Pons (tissue), 1 donor: ENCODE results near the gene CAMK1.
"Not testable (repeated sequence)": the region's sequence is repeated elsewhere in the genome, so short reads cannot be mapped to it uniquely, and the experiment has no call there.

Experiments
- DNase-seq: peaks from one replicate; pipeline ENCODE4 v3.0.0-alpha.2; 2016; ENCODE audit warnings: low spot score

CAMK1 gene

GRCh38 chr3:9771007-9771406 is 1.3 kb upstream of the CAMK1 start:
- DNase-seq: not testable (repeated sequence)

- DNase-seq: peak; percentile 60
Measured at GRCh38 chr3:9770276-9770812, 597 bp upstream of the CAMK1 start.

- no peak for DNase-seq
Measured at GRCh38 chr3:9769012-9769411, 735 bp downstream of the CAMK1 start.

GRCh38 chr3:9768141-9768775 is 1.5 kb downstream of the CAMK1 start:
- DNase-seq: no peak

- DNase-seq: no peak
Measured at GRCh38 chr3:9767418-9767817, 2.3 kb downstream of the CAMK1 start.

GRCh38 chr3:9765865-9766264 is 3.9 kb downstream of the CAMK1 start:
- DNase-seq: no peak

GRCh38 chr3:9762871-9763270 is 6.9 kb downstream of the CAMK1 start:
- no peak for DNase-seq

- no peak for DNase-seq
Measured at GRCh38 chr3:9761919-9762318, 7.8 kb downstream of the CAMK1 start.

GRCh38 chr3:9760779-9761505 is 8.8 kb downstream of the CAMK1 start:
- DNase-seq: no peak

- DNase-seq: no peak
Measured at GRCh38 chr3:9757427-9757826, 12.3 kb downstream of the CAMK1 start.

GRCh38 chr3:9754678-9755077 is 15.1 kb downstream of the CAMK1 start:
- DNase-seq: no peak

GRCh38 chr3:9750556-9751411 is 19.0 kb downstream of the CAMK1 start:
- no peak for DNase-seq

- DNase-seq: peak; percentile 97
Measured at GRCh38 chr3:9749645-9750555, 19.8 kb downstream of the CAMK1 start, which contains the start of gene OGG1. Gene OGG1, plus strand, starts transcription at chr3:9749952. Its CDS starts 335 bp downstream, at chr3:9750287.

GRCh38 chr3:9749296-9749644 is 20.5 kb downstream of the CAMK1 start:
- peak; percentile 35 for DNase-seq

- DNase-seq: no peak
Measured at GRCh38 chr3:9748031-9748430, 21.7 kb downstream of the CAMK1 start.

- DNase-seq: no peak
Measured at GRCh38 chr3:9747267-9747666, 22.5 kb downstream of the CAMK1 start.

- no peak for DNase-seq
Measured at GRCh38 chr3:9746330-9746729, 23.4 kb downstream of the CAMK1 start.

- DNase-seq: no peak
Measured at GRCh38 chr3:9745521-9745920, 24.2 kb downstream of the CAMK1 start.

GRCh38 chr3:9744162-9744561 is 25.6 kb downstream of the CAMK1 start:
- DNase-seq: no peak

GRCh38 chr3:9743548-9743947 is 26.2 kb downstream of the CAMK1 start:
- no peak for DNase-seq

- no peak for DNase-seq
Measured at GRCh38 chr3:9742560-9742959, 27.2 kb downstream of the CAMK1 start.

- no peak for DNase-seq
Measured at GRCh38 chr3:9739181-9739580, 30.6 kb downstream of the CAMK1 start.
